ENCODE measurements around the gene AQP9. TPM values are rescaled to one million over a fixed set of nuclear protein-coding genes. Genes with fewer than 3 reads are reported as not detected.
A peak's percentile ranks its signal among the peaks of the same experiment; 100 is the strongest.
"Not testable (repeated sequence)": the region's sequence is repeated elsewhere in the genome, so short reads cannot be mapped to it uniquely, and the experiment has no call there.

AQP9 gene
- total RNA-seq, 1 donor from 2014 or later: not detected

GRCh38 chr15:58182460-58183163 lies 44.4 kb downstream of the AQP9 start:
- Histone ChIP-seq H3K27me3 (ENCODE audit: control insufficient read depth, insufficient read depth, low read length) (no peaks in the 10 kb centered on the region), H3K4me3 (ENCODE audit: low read depth, low read length) (no peak overlapping the region), H3K36me3 (ENCODE audit: control insufficient read depth, insufficient read depth, low read length) (no peaks in the 10 kb centered on the region)
- TF ChIP-seq CTCF (IDR thresholded peaks at IDR 0.05; ENCODE audit: insufficient read depth, low read length, poor library complexity, severe bottlenecking): peak; percentile 96
- DNase-seq (ENCODE audit: low read depth): no peak

- no peak for TF ChIP-seq CTCF (IDR thresholded peaks at IDR 0.05; ENCODE audit: insufficient read depth, low read length, poor library complexity, severe bottlenecking)
- Histone ChIP-seq H3K27me3 (ENCODE audit: control insufficient read depth, insufficient read depth, low read length) (no peaks in the 10 kb centered on the region), H3K4me3 (ENCODE audit: low read depth, low read length) (no peak overlapping the region), H3K36me3 (ENCODE audit: control insufficient read depth, insufficient read depth, low read length) (no peaks in the 10 kb centered on the region)
- DNase-seq (ENCODE audit: low read depth): no peak
Observed at GRCh38 chr15:58185439-58185838, 47.3 kb downstream of the AQP9 start.

GRCh38 chr15:58189148-58189811 lies 51.1 kb downstream of the AQP9 start:
- no peak for TF ChIP-seq CTCF (IDR thresholded peaks at IDR 0.05; ENCODE audit: insufficient read depth, low read length, poor library complexity, severe bottlenecking)
- Histone ChIP-seq H3K36me3 (ENCODE audit: control insufficient read depth, insufficient read depth, low read length) (no peaks in the 10 kb centered on the region), H3K27me3 (ENCODE audit: control insufficient read depth, insufficient read depth, low read length) (no peaks in the 10 kb centered on the region), H3K4me3 (ENCODE audit: low read depth, low read length) (no peak overlapping the region)
- no peak for DNase-seq (ENCODE audit: low read depth)

GRCh38 chr15:58190419-58190818 lies 52.2 kb downstream of the AQP9 start:
- Histone ChIP-seq H3K27me3 (ENCODE audit: control insufficient read depth, insufficient read depth, low read length) (no peaks in the 10 kb centered on the region), H3K4me3 (ENCODE audit: low read depth, low read length) (no peak overlapping the region), H3K36me3 (ENCODE audit: control insufficient read depth, insufficient read depth, low read length) (no peaks in the 10 kb centered on the region)
- DNase-seq (ENCODE audit: low read depth): no peak
- no peak for TF ChIP-seq CTCF (IDR thresholded peaks at IDR 0.05; ENCODE audit: insufficient read depth, low read length, poor library complexity, severe bottlenecking)

- not testable (repeated sequence) for H3K27me3 ChIP-seq (ENCODE audit: control insufficient read depth, insufficient read depth, low read length); DNase-seq (ENCODE audit: low read depth); H3K4me3 ChIP-seq (ENCODE audit: low read depth, low read length); H3K36me3 ChIP-seq (ENCODE audit: control insufficient read depth, insufficient read depth, low read length)
Observed at GRCh38 chr15:58193636-58194035, 55.5 kb downstream of the AQP9 start.

- TF ChIP-seq CTCF (IDR thresholded peaks at IDR 0.05; ENCODE audit: insufficient read depth, low read length, poor library complexity, severe bottlenecking): no peak
- Histone ChIP-seq H3K36me3 (ENCODE audit: control insufficient read depth, insufficient read depth, low read length) (no peaks in the 10 kb centered on the region), H3K4me3 (ENCODE audit: low read depth, low read length) (no peak overlapping the region), H3K27me3 (ENCODE audit: control insufficient read depth, insufficient read depth, low read length) (no peaks in the 10 kb centered on the region)
- DNase-seq (ENCODE audit: low read depth): no peak
Observed at GRCh38 chr15:58200739-58201138, 62.6 kb downstream of the AQP9 start.

Data from kidney epithelial cell (primary cell).